Sigmoid colon (tissue), 7 donors: Measurements from ENCODE around the gene FBXL4. TPM values are rescaled to one million over a fixed set of nuclear protein-coding genes. Genes with fewer than 3 reads are reported as not detected.

Source experiments
- DNase-seq: peaks from one replicate; pipeline ENCODE4 v3.0.0-alpha.2; 2019
- H3K27ac ChIP-seq, 4 donors: fragments of 200-600 bp; sonication (generic); one replicate each; pipeline ENCODE4 v1.5.1; 2016 to 2019; ENCODE audit warnings: mild to moderate bottlenecking in 1 of 4
- H3K27me3 ChIP-seq, 3 donors: fragments of 200-600 bp; sonication (generic); one replicate each; pipeline ENCODE4 v1.5.1; 2019; ENCODE audit warnings: mild to moderate bottlenecking in 1 of 3
- H3K36me3 ChIP-seq, 4 donors: fragments of 200-600 bp; sonication (generic); one replicate each; pipeline ENCODE4 v1.5.1; 2016 to 2019
- H3K4me1 ChIP-seq, 4 donors: fragments of 200-600 bp; sonication (generic); one replicate each; pipeline ENCODE4 v1.5.1; 2017 to 2019
- H3K4me3 ChIP-seq, 4 donors: fragments of 200-600 bp; sonication (generic); one replicate each; pipeline ENCODE4 v1.5.1; 2017 to 2019; ENCODE audit warnings: mild to moderate bottlenecking in 2 of 4, moderate library complexity in 1 of 4
- H3K9me3 ChIP-seq, 4 donors: fragments of 200-600 bp in 3 of 4; sonication (generic) in 3 of 4; one replicate each; pipeline versions ENCODE4 v1.5.1 to v1.6.1; 2013 to 2019
- EP300 ChIP-seq, 4 donors: sonication (generic); formaldehyde crosslinking; IDR thresholded peaks; one replicate each; pipeline ENCODE4 v1.6.1; 2017; ENCODE audit warnings: antibody characterized with exemption in 4 of 4
- POLR2A ChIP-seq, 2 donors: fragments of 450-650 bp; IDR thresholded peaks; one replicate each; pipeline ENCODE4 v1.6.1; 2016; ENCODE audit warnings: antibody characterized with exemption in 2 of 2, mild to moderate bottlenecking in 2 of 2, moderate library complexity in 2 of 2
- POLR2AphosphoS5 ChIP-seq, 4 donors: sonication (generic); formaldehyde crosslinking; IDR thresholded peaks; one replicate each; pipeline ENCODE4 v1.6.1; 2017; ENCODE audit warnings: antibody characterized with exemption in 4 of 4
- WGBS, 2 donors: extraction: QIAGEN DNeasy Blood & Tissue Kit; methylation state at CpG; one replicate each; pipeline ENCODE4 v1.1.7; 2013; 5-methylcytosine and 5-hydroxymethylcytosine counted together
- intact Hi-C: fragments of 100-400 bp; cut with DNase I; formaldehyde crosslinking; loops from one replicate; pipeline ENCODE4 v1.15.1; 2023
- polyA plus RNA-seq, 3 donors: library from polyadenylated mRNA; stranded (reverse); fragments of 200-250 nt; gene quantifications; one replicate each; pipeline ENCODE4 v1.2.3, GENCODE V29; 2013
- total RNA-seq, 4 donors: library from RNA; depleted of rRNA; stranded (reverse); fragments of >200 nt; gene quantifications; one replicate each; pipeline ENCODE4 v1.1.0, GENCODE V29; 2016
- TF ChIP-seq, protein P1 (sequence below), 4 experiments: fragments of 450-650 bp in 3 of 4; fragments of 200-600 bp in 1 of 4; IDR thresholded peaks; one replicate each; pipeline ENCODE4 v1.5.1; 2016 to 2019; ENCODE audit warnings: antibody characterized with exemption in 4 of 4, mild to moderate bottlenecking in 3 of 4, moderate library complexity in 2 of 4
- donor health status: healthy with polysubstance abuse.
- donor health status: Bipolar disorder and iron deficiency.
- donor health status: healthy.

The FBXL4 gene
- total and polyA plus RNA-seq, 7 donors: 2.4 to 31.4 (median 19.1) TPM

DNA sequence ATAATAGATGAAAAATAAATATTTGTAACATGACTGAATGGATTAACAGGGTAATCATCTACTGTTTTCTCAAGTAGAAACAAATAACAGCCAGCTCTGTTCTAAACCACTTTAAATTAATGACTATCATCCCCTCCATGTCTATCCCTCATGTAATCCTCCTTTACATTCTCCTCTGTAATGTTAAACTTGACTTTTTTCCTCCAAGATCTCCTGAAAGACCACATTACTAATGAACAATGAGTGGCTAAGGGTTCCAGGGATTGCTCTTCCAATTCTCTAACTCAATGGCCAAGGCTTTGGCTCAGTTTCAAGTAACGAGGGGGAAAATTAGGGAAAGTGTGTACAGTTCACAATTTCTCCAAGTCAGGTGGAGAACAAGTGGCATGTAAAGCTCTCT lies 37.6 kb upstream of the FBXL4 start:
- DNase-seq: no peak
- Histone ChIP-seq H3K27me3 (no peaks in the 10 kb centered on the region), H3K4me1 (no peaks in the 10 kb centered on the region), H3K9me3 (no peaks in the 10 kb centered on the region), H3K27ac (no peak overlapping the region), H3K4me3 (no peak overlapping the region), H3K36me3 (no peaks in the 10 kb centered on the region)
- 74 to 85% methylated on average over 1 of the region's 1 CpG for WGBS, 2 donors
- intact Hi-C loops: no loop called here
- TF ChIP-seq POLR2AphosphoS5 (IDR thresholded peaks at IDR 0.05) (no peak), POLR2A (IDR thresholded peaks at IDR 0.05) (no peak), EP300 (IDR thresholded peaks at IDR 0.05) (no peak)
- TF ChIP-seq, protein P1, sequence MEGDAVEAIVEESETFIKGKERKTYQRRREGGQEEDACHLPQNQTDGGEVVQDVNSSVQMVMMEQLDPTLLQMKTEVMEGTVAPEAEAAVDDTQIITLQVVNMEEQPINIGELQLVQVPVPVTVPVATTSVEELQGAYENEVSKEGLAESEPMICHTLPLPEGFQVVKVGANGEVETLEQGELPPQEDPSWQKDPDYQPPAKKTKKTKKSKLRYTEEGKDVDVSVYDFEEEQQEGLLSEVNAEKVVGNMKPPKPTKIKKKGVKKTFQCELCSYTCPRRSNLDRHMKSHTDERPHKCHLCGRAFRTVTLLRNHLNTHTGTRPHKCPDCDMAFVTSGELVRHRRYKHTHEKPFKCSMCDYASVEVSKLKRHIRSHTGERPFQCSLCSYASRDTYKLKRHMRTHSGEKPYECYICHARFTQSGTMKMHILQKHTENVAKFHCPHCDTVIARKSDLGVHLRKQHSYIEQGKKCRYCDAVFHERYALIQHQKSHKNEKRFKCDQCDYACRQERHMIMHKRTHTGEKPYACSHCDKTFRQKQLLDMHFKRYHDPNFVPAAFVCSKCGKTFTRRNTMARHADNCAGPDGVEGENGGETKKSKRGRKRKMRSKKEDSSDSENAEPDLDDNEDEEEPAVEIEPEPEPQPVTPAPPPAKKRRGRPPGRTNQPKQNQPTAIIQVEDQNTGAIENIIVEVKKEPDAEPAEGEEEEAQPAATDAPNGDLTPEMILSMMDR (IDR thresholded peaks at IDR 0.05): no peak

DNA sequence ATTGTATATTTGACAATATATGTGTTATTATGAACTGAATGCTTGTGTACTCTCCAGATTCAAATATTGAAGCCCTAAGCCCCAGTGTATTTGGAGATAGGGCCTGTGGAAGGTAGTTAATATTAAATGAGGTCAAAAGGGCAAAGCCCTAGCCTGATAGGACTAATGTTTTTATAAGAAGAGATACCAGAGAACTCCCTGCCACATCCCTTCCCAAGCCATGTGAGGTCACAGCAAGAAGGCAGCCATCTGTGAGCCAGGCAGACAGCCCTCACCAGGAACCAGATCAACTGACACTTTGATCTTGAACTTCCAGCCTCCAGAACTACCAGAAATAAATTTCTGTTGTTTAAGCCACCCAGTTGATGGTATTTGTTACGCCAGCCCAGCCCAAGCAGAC lies 36.4 kb upstream of the FBXL4 start:
- no peak for DNase-seq
- no peaks in the 10 kb centered on the region for H3K27me3 ChIP-seq
- 83 to 86% methylated on average over 1 of the region's 1 CpG for WGBS, 2 donors
- H3K4me1 ChIP-seq: no peaks in the 10 kb centered on the region
- H3K36me3 ChIP-seq: no peaks in the 10 kb centered on the region
- H3K27ac ChIP-seq: no peak overlapping the region
- H3K9me3 ChIP-seq: no peaks in the 10 kb centered on the region
- TF ChIP-seq POLR2AphosphoS5 (IDR thresholded peaks at IDR 0.05): no peak
- no peak for TF ChIP-seq POLR2A (IDR thresholded peaks at IDR 0.05)
- TF ChIP-seq EP300 (IDR thresholded peaks at IDR 0.05): no peak
- TF ChIP-seq, protein P1 (IDR thresholded peaks at IDR 0.05): no peak
- intact Hi-C loops: no loop called here
- H3K4me3 ChIP-seq: no peak overlapping the region

DNA sequence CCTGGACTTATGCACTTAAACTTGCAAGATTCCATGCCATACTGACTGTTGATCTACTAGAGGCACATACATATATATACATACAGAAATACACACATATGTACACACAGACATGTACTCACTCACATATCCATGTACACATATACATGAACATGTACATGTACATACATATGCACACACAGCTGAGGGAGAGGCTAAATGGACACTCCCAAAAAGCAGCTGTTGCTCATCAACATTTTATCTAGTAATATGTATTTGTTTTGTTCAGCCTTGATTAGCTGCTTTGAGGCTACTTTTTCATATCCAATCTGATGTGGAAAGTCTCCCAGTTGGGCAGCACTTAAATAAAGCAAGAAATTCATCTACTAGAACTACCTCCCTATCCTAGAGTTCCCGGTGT lies 33.7 kb upstream of the FBXL4 start:
- no peaks in the 10 kb centered on the region for H3K9me3 ChIP-seq
- H3K27ac ChIP-seq: no peak overlapping the region
- H3K4me3 ChIP-seq: no peak overlapping the region
- no peak for DNase-seq
- H3K27me3 ChIP-seq: no peaks in the 10 kb centered on the region
- no peaks in the 10 kb centered on the region for H3K4me1 ChIP-seq
- no peak for TF ChIP-seq POLR2A (IDR thresholded peaks at IDR 0.05)
- TF ChIP-seq POLR2AphosphoS5 (IDR thresholded peaks at IDR 0.05): no peak
- TF ChIP-seq, protein P1 (IDR thresholded peaks at IDR 0.05): no peak
- no peak for TF ChIP-seq EP300 (IDR thresholded peaks at IDR 0.05)
- no peaks in the 10 kb centered on the region for H3K36me3 ChIP-seq
- WGBS, 2 donors: 96 to 97% methylated on average over 1 of the region's 1 CpG
- intact Hi-C loops: no loop called here

DNA sequence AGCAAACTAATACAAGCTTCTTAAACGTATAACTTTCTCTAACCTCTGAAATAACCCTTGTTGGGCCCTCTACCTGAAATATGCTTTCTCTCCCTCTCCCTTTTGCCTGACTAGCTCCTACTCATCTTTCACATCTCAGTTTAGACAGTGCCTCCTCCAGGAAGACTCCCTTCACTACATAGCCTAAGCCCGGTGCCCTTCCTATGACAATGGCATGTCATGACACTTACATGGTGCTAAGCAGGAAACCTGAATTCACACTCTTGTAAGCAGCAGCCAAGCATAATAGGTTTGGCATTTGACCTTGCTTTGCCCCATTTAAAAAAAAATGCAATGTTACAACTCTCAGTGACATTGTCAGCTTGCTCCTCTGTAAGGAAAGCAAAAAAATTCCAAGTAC lies 33.1 kb upstream of the FBXL4 start:
- Histone ChIP-seq H3K9me3 (no peaks in the 10 kb centered on the region), H3K27ac (no peak overlapping the region), H3K4me3 (no peak overlapping the region), H3K36me3 (no peaks in the 10 kb centered on the region), H3K27me3 (no peaks in the 10 kb centered on the region), H3K4me1 (no peaks in the 10 kb centered on the region)
- intact Hi-C loops: no loop called here
- 92 to 96% methylated on average over 2 of the region's 2 CpGs for WGBS, 2 donors
- TF ChIP-seq POLR2A (IDR thresholded peaks at IDR 0.05): no peak
- no peak for DNase-seq

DNA sequence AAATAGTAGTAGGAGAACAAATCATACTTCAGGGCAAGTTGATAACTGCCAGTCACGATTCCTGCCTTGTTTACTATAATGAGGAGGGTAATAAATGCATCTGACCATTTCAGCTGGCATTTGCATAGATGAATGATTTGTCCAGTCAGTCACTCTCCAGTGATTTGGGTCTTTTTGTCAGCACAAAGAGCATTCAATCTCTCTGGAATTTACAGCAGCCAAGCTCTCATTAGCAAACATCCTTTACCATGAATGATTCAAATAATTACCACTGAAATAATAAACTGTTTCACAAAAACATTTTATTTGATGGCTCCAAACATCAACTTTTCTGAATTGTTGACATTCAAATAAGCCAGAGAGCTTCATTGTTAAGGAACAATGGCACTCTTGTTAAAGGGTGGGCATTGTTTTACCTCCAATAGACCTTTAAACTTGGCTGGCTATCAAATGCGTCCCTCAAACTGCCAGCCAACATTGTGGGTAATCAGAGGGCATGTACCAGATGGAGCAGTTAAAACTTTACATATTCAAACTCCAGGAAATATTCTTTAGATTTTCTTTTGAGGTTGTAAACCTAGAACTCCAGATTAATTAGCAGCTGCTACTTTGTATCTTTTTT lies 30.0 kb upstream of the FBXL4 start:
- no peaks in the 10 kb centered on the region for H3K9me3 ChIP-seq
- intact Hi-C loops: no loop called here
- no peak overlapping the region for H3K4me3 ChIP-seq
- no peak overlapping the region for H3K27ac ChIP-seq
- 16 to 58% methylated on average over 2 of the region's 2 CpGs for WGBS, 2 donors
- TF ChIP-seq POLR2A (IDR thresholded peaks at IDR 0.05) (no peak), EP300 (IDR thresholded peaks at IDR 0.05) (no peak), POLR2AphosphoS5 (IDR thresholded peaks at IDR 0.05) (no peak)
- TF ChIP-seq, protein P1 (IDR thresholded peaks at IDR 0.05): no peak
- no peaks in the 10 kb centered on the region for H3K36me3 ChIP-seq
- no peaks in the 10 kb centered on the region for H3K27me3 ChIP-seq
- no peak for DNase-seq
- no peaks in the 10 kb centered on the region for H3K4me1 ChIP-seq
